ENCODE results near the gene CD151.

Gene CD151

GRCh38 chr11:829847-830294, 2.9 kb upstream of the CD151 start:
- no peak for DNase-seq

DNA sequence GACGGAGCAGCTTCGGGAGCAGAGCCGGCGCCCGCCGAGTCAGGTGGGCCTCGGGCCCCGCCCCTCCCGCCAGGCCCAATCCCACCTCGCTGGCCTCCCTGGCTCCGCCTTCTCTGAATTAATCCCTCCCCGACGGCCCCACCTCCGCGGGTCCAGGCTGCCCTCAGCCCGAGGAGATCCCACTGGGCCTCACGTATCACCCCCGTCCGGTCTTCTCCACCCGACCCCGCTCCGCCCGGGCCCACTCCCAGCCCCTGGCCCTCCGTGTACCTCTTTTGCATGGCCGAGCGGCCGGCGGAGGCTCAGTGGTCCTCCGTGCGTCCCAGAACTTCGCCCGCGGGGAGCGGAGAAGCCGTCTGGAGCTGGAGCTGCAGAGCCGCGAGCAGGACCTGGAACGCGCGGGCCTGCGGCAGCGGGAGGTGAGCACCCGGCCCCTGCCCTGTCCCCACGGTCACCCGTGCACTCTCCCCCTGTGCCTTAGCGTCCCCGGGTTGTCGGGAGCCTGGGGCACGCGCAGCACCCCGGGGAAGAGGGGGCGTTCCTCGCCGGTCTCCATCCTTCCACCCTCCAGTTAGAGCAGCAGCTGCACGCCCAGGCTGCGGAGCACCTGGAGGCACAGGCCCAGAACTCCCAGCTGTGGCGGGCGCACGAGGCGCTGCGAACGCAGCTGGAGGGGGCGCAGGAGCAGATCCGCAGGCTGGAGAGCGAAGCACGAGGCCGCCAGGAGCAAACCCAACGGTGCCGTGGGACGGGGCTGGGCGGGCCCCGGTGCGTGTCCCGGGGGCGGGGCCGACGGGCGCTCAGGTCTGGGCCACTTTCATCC, 2.2 kb upstream of the CD151 start:
- no peak for DNase-seq

GRCh38 chr11:831118-831864, 1.5 kb upstream of the CD151 start:
- no peak for DNase-seq

DNA sequence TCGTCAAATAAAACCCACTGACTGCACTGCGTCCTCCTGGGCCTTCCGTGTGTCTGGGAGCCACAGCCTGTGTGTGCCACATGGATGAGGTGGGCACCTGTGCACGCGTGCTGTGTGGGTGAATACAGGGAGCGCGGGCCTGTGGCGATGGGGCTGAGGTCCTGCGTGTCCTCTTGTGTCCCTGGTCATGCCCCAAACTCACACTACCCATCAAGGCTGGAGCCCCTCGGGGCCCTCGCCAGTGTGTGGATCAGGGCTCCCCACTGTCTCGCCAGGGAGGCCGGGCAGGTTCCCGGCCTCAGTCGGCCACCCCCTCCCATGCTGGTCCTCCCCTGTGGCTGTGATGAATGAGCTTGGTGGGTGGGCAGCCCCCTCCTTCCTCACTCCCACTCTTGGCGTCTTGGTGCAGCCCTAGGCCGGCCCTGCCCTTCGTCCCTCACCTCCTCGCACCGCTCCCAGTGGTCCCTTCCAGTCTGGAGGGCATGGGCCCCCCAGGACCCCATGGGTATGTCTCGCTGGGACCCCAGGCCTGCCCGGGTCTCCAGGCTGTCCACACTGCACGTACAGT, 707 bp upstream of the CD151 start:
- no peak for DNase-seq

GRCh38 chr11:833114-833791, 501 bp downstream of the CD151 start:
- DNase-seq = no peak

- DNase-seq = no peak
These were observed 1.1 kb downstream of the CD151 start for GRCh38 chr11:833849-834311.

DNA sequence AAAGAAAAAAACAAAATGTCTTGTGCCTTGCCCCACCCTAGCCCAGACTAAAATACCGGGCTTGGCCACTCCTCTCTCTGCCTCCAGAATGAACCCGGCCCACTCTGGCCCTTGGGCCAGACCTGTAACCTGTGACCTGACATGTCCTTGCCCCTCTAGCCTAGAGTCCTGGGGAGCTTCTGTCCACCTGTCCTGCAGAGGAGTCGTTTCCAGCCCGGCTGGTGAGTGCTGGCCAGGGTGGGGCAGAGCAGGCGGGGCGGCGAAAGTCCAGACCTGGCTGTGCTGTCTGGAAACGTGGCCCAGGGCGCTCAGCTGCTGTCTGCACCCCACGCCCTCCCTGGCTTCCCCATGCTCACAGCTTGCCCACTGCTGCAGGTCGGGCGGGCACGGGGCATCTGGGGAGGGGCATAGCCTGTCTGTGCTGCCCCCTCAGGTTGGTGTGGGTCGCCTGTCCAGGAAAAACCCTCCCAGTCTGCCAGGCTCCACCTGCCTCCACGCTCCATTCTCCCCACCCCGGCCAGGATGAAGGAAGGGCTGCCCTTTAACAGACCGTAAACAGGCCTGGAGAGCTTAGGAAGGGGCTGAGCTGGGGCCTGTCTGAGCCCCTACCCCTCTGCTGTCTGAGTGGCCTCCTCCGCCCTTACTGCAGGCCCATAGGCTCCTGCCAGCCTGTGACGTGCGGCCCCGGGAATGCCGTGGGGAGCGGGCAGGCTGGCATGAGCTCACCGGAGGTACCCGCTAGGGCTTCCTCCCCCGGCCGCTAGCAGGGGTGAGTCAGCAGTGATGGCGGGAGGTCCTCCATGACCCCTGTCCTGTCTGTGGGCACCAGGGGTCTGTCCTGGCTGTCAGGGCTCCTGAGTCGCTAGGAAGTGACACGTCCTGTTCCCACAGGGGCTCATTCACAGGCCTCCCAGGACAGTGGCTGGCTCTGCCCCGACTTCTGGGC, 1.9 kb downstream of the CD151 start:
- no peak for DNase-seq

DNA sequence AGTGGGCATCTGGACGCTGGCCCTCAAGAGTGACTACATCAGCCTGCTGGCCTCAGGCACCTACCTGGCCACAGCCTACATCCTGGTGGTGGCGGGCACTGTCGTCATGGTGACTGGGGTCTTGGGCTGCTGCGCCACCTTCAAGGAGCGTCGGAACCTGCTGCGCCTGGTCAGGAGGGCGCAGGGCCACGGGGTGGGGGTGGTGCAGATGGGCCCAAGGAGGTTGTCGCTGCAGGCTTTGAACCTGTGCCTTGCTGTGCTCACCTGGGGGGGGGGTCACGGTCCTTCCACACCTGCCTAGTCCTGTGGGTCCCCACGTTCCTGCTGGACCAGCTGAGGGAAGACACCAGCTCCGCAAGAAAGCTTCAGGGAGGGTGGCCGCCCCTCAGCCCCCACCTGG, 3.5 kb downstream of the CD151 start:
- no peak for DNase-seq

- no peak for DNase-seq
These were observed 3.9 kb downstream of the CD151 start for GRCh38 chr11:836700-837099.

GRCh38 chr11:837189-837989, 4.6 kb downstream of the CD151 start:
- no peak for DNase-seq

DNA sequence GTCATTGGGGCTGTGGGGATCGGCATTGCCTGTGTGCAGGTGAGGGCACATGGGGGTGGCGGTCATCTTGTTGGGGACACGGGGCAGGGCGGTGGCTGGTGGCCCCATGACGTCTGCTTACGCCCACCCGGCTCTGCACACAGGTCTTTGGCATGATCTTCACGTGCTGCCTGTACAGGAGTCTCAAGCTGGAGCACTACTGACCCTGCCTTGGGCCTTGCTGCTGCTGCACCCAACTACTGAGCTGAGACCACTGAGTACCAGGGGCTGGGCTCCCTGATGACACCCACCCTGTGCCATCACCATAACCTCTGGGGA, 5.2 kb downstream of the CD151 start:
- DNase-seq = no peak

DNA sequence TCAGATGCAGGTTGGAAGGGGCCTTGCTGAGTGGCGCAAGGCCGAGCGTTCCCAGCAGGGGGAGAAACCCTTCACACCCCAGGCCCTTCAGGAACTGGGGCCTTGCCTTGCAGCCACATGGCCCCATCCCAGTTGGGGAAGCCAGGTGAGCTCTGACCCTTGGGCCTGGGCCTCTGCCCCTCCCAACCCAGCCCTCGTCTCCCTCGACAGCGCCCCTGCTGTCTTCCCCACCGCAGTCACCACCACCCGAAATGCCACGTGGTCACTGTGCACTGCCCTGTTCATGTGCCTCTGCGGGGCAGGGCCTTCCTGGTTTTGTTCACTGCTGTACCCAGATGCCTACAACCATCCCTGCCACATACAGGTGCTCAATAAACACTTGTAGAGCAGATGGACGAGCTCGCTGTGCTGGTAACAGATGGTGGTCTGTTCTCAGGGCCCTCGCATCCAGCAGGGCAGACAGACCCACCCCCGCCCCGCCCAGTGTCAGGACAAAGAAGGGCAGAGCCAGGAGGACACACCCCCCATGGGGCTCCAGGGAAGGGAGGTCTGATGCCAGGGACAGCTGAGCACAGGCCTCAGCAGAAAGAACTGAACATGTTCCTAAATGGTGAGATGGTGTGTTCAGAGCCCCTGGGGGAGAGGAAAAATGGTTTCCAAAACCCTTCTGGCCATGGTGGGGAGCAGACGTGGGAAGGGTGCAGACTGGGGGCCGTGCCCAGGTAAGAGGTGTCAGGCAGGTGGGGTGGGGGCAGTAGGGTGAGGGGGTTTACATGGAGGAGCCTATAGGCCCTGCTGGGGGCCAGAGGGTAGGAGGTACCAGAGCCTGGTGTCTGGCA, 5.9 kb downstream of the CD151 start:
- DNase-seq = no peak

GRCh38 chr11:839280-839623, 6.5 kb downstream of the CD151 start:
- DNase-seq = no peak

GRCh38 chr11:839875-840617, 7.3 kb downstream of the CD151 start:
- no peak for DNase-seq

GRCh38 chr11:841981-842369, 9.2 kb downstream of the CD151 start:
- no peak for DNase-seq

DNA sequence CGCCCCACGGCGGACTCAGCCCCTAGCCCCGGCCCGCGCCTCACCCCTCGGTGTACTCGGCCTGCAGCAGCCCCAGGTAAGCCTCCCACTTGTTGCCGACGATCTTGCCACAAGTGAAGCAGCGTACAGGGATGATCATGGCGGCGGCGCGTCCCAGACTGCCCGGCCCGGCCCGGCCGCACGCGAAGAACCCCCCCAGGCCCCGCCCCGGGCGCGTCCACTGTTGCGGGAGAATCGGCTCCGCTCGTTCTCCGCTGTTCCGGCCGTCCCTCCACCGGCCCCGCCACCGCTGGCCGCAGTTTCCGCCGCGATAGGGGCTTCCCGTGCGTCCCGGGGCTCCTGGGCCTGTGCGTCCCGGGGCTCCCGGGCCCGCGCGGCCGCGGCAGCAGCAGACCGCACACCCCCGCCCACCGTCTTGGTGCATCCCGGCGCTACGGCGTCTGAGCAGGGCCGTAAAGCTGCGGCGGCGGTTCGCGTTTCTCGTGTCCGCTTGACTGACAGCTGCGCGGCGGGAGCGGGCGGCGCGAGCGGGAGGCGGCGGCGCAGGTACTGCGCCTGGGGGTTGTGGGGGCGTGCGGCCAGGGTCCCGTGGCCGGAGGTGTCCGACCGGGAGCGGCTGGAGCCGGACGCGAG, 9.7 kb downstream of the CD151 start, which contains the start of the genes POLR2L and TSPAN4:
Gene POLR2L (minus strand): TSS at position 160 of the 633 bp plus-strand sequence. CDS start 21 bp downstream, at position 139.
Gene TSPAN4 (plus strand): TSS at position 483 of the 633 bp plus-strand sequence. CDS start 7,453 bp downstream, outside the sequence.
- no peak for DNase-seq

GRCh38 chr11:843086-843734, 10.5 kb downstream of the CD151 start:
- no peak for DNase-seq

Measured in SHP77 treated with DMSO at 0.1 percent for 48 hours (cell line).